Breast epithelium (tissue), 4 donors: ENCODE measurements around the gene TRPV2. TPM values are rescaled to one million over a fixed set of nuclear protein-coding genes. Genes with fewer than 3 reads are reported as not detected.

ENCODE experiments used
- DNase-seq, 2 donors: peaks; one replicate each; pipeline ENCODE4 v3.0.0-alpha.2; 2019; ENCODE audit warnings: low spot score in 2 of 2
- H3K27ac ChIP-seq, 2 donors: fragments of 200-600 bp; sonication (generic) in 1 of 2; one replicate each; pipeline ENCODE4 v1.5.1; 2016 to 2019; ENCODE audit warnings: mild to moderate bottlenecking in 1 of 2
- H3K27me3 ChIP-seq, 2 donors: fragments of 200-600 bp; sonication (generic) in 1 of 2; one replicate each; pipeline versions ENCODE4 v1.5.1 to v1.6.0; 2017 to 2019; ENCODE audit warnings: control low read depth in 1 of 2, mild to moderate bottlenecking in 1 of 2
- H3K36me3 ChIP-seq: fragments of 200-600 bp; one replicate; pipeline ENCODE4 v1.5.1; 2019
- H3K4me1 ChIP-seq, 2 donors: fragments of 200-600 bp; sonication (generic); one replicate each; pipeline ENCODE4 v1.5.1; 2016 to 2019; ENCODE audit warnings: control low read depth in 1 of 2
- H3K4me3 ChIP-seq, 3 donors: fragments of 200-600 bp; sonication (generic); 1 replicate in 2 of 3; 2 replicates in 1 of 3; pipeline ENCODE4 v1.5.1; 2016 to 2019; ENCODE audit warnings: mild to moderate bottlenecking in 3 of 3, moderate library complexity in 2 of 3
- H3K9me3 ChIP-seq, 2 donors: fragments of 200-600 bp; sonication (generic) in 1 of 2; one replicate each; pipeline ENCODE4 v1.5.1; 2016 to 2019; ENCODE audit warnings: control low read depth in 1 of 2
- POLR2A ChIP-seq: fragments of 450-650 bp; IDR thresholded peaks from one replicate; pipeline ENCODE4 v1.6.1; 2016; ENCODE audit warnings: antibody characterized with exemption, mild to moderate bottlenecking, moderate library complexity
- POLR2AphosphoS5 ChIP-seq, 3 donors: sonication (generic); formaldehyde crosslinking; IDR thresholded peaks; one replicate each; pipeline ENCODE4 v1.6.1; 2017; ENCODE audit warnings: antibody characterized with exemption in 3 of 3
- intact Hi-C: fragments of 100-400 bp; cut with DNase I; formaldehyde crosslinking; loops from one replicate; pipeline ENCODE4 v1.15.1; 2023; ENCODE audit warnings: low total_unique reads
- total RNA-seq, 3 donors: library from RNA; depleted of rRNA; stranded (reverse); fragments of >200 nt; gene quantifications; one replicate each; pipeline ENCODE4 v1.1.0, GENCODE V29; 2016
- TF ChIP-seq, protein P1 (sequence below), 3 donors: fragments of 450-650 bp; IDR thresholded peaks; one replicate each; pipeline ENCODE4 v1.5.1; 2016 to 2017; ENCODE audit warnings: antibody characterized with exemption in 3 of 3, mild to moderate bottlenecking in 3 of 3, moderate library complexity in 3 of 3

The TRPV2 gene
- total RNA-seq, 3 donors from 2014 or later, result 6.6 to 14.2 (median 11.3) TPM

DNA sequence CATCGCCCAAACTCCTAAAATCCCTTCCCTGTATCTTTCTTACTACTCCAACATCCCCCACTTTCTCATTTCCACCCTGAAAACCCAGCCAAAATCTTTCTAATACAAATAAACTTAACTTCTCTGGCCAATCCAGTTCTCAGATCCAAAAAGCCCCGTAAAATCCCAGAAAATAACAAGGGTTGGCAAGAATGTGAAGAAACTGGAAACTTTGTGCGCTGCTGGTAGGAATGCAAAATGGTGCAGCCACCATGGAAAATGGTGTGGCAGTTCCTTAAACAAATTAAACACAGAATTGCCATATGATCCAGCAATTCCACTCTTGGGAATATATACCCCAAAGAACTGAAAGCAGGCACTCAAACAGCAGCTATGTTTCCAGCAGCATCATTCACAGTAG lies 52.5 kb downstream of the TRPV2 start:
- intact Hi-C loops, result loop anchor here (10.0 kb wide), 1 partner anchor 47 kb away; no protein-coding TSS in a partner anchor
- TF ChIP-seq, protein P1, sequence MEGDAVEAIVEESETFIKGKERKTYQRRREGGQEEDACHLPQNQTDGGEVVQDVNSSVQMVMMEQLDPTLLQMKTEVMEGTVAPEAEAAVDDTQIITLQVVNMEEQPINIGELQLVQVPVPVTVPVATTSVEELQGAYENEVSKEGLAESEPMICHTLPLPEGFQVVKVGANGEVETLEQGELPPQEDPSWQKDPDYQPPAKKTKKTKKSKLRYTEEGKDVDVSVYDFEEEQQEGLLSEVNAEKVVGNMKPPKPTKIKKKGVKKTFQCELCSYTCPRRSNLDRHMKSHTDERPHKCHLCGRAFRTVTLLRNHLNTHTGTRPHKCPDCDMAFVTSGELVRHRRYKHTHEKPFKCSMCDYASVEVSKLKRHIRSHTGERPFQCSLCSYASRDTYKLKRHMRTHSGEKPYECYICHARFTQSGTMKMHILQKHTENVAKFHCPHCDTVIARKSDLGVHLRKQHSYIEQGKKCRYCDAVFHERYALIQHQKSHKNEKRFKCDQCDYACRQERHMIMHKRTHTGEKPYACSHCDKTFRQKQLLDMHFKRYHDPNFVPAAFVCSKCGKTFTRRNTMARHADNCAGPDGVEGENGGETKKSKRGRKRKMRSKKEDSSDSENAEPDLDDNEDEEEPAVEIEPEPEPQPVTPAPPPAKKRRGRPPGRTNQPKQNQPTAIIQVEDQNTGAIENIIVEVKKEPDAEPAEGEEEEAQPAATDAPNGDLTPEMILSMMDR (IDR thresholded peaks at IDR 0.05), result no peak
- TF ChIP-seq POLR2AphosphoS5 (IDR thresholded peaks at IDR 0.05) (no peak), POLR2A (no peak)
- Histone ChIP-seq H3K9me3 (no peaks in the 10 kb centered on the region), H3K27ac (no peak overlapping the region), H3K27me3 (no peaks in the 10 kb centered on the region), H3K36me3 (no peaks in the 10 kb centered on the region), H3K4me3 (no peak overlapping the region), H3K4me1 (no peaks in the 10 kb centered on the region)
- DNase-seq, result no peak

DNA sequence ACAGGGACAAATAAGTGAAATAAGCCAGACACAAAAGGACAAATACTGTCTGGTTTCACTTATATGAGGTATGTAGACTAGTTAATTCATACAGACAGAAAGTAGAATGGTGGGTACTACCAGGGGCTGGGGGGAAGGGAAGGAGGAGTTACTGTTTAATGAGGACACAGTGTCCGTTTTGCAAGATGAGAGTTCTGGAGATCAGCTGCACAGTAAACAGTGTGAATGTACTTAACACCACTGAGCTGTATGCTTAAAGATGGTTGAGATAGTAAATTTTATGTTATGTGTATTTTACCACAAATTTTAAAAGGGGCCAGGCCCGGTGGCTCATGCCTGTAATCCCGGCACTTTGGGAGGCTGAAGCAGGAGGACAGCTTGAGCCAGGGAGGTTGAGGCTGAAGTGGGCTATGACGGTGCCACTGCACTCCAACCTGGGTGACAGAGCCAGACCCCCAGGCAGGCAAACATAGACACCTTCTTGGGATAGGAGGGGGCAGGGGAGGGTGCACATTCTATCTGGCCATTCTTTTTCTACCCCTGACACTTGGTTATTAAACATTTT lies 53.1 kb downstream of the TRPV2 start:
- no peak for DNase-seq
- H3K4me1 ChIP-seq, result no peaks in the 10 kb centered on the region
- H3K36me3 ChIP-seq, result no peaks in the 10 kb centered on the region
- no peak overlapping the region for H3K4me3 ChIP-seq
- TF ChIP-seq POLR2A, result no peak
- TF ChIP-seq POLR2AphosphoS5 (IDR thresholded peaks at IDR 0.05), result no peak
- TF ChIP-seq, protein P1 (IDR thresholded peaks at IDR 0.05), result no peak
- intact Hi-C loops, result loop anchor here (10.0 kb wide), 1 partner anchor 46 kb away; no protein-coding TSS in a partner anchor
- no peak overlapping the region for H3K27ac ChIP-seq
- no peaks in the 10 kb centered on the region for H3K27me3 ChIP-seq
- no peaks in the 10 kb centered on the region for H3K9me3 ChIP-seq

DNA sequence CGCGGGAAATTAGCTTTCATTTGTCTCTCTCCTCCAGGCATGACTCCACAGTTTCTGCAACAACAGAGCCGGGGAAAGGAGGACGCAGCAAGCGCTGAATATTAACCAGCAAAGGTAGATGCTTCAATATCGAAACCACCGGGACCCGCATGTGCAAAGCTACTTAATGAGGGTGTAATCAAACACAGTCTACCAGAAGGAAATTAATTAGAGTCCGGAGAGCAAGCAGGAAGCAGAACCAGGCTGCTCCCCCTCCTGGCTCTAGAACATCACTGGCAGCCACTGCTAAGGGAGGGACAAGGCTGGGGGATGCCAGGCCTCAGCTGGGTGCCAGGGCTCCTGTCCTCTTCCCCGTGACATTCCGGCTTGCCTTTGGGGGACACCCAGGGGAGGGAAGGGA lies 54.9 kb downstream of the TRPV2 start:
- DNase-seq, result no peak
- TF ChIP-seq, protein P1 (IDR thresholded peaks at IDR 0.05), result no peak
- no peak for TF ChIP-seq POLR2A
- TF ChIP-seq POLR2AphosphoS5 (IDR thresholded peaks at IDR 0.05), result no peak
- intact Hi-C loops, result no loop called here
- H3K36me3 ChIP-seq, result no peaks in the 10 kb centered on the region
- H3K27me3 ChIP-seq, result no peaks in the 10 kb centered on the region
- H3K4me1 ChIP-seq, result no peaks in the 10 kb centered on the region
- peak overlapping the region in 1 of 2 donors; percentile 14 for H3K27ac ChIP-seq
- H3K9me3 ChIP-seq, result no peaks in the 10 kb centered on the region
- H3K4me3 ChIP-seq, result peak overlapping the region in 1 of 3 donors; percentile 38

DNA sequence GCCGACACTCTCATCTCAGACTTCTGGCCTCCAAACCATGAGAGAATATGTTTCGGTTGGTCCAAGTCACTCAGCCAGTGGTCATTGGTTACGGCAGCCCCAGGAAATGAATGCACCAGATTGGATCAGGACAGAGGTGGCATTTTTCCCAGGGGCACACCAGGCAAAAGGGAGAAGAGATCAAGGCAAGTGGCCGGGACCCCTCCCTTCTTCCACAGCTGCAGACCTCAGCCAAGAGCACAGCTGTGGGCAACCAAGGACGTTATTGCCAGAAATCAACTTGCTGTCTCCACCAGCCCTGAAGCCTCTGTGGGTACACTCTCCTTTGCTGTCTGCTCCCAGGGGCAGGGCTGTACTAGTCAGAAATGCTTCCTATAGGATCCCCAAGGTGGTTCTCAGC lies 55.9 kb downstream of the TRPV2 start:
- intact Hi-C loops, result no loop called here
- no peak for DNase-seq
- no peaks in the 10 kb centered on the region for H3K9me3 ChIP-seq
- H3K27me3 ChIP-seq, result no peaks in the 10 kb centered on the region
- no peaks in the 10 kb centered on the region for H3K4me1 ChIP-seq
- TF ChIP-seq POLR2A (no peak), POLR2AphosphoS5 (IDR thresholded peaks at IDR 0.05) (no peak)
- TF ChIP-seq, protein P1 (IDR thresholded peaks at IDR 0.05), result no peak
- H3K27ac ChIP-seq, result no peak overlapping the region
- no peaks in the 10 kb centered on the region for H3K36me3 ChIP-seq
- no peak overlapping the region for H3K4me3 ChIP-seq

DNA sequence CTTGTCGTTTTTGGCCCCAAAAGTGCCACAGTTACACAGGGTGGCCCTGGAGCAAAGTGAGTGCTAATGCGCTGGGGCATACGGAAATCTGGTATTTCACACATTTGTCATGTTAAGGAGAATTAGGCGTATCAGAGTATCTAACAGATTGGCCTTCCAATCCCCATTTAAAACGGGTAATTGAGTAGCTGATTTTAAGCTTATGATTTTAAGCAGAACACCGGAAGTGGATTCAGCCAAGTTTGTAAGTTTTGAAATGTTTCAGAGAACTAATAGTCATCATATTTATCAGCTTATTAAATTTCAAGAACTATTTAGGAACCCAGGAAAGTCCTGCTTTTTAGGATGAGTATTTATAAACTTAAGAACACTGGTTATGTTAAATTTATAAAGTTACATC lies 57.2 kb downstream of the TRPV2 start:
- Histone ChIP-seq H3K9me3 (no peaks in the 10 kb centered on the region), H3K4me1 (peaks cover 0 to 2% of the 10 kb centered on the region in 2 donors), H3K27me3 (no peaks in the 10 kb centered on the region), H3K27ac (peak overlapping the region in 1 of 2 donors; percentile 19), H3K4me3 (no peak overlapping the region), H3K36me3 (no peaks in the 10 kb centered on the region)
- intact Hi-C loops, result no loop called here
- TF ChIP-seq POLR2AphosphoS5 (IDR thresholded peaks at IDR 0.05) (no peak), POLR2A (no peak)
- TF ChIP-seq, protein P1 (IDR thresholded peaks at IDR 0.05), result no peak
- no peak for DNase-seq
